Activated T-helper 17 cell treated with anti-CD3 and anti-CD28 coated beads, Interleukin-2, amount 50 U/mL, for 72 hours (primary cell): ENCODE measurements around the gene SH3RF3. TPM values are rescaled to one million over a fixed set of nuclear protein-coding genes. Genes with fewer than 3 reads are reported as not detected.

ENCODE experiments used
- ATAC-seq: fragments of 150-1000 bp; cut with Tn5 transposase; replicated peaks from 2 replicates; pipeline ENCODE4 v1.10.0; 2021; ENCODE audit warnings: mild to moderate bottlenecking, moderate library complexity
- H3K27ac Mint-ChIP-seq: one replicate; pipeline ENCODE4 v1.8.0; 2022; ENCODE audit warnings: mixed read lengths
- H3K27me3 Mint-ChIP-seq: one replicate; pipeline ENCODE4 v1.8.0; 2022; ENCODE audit warnings: mixed read lengths
- H3K36me3 Mint-ChIP-seq: one replicate; pipeline ENCODE4 v1.8.0; 2022; ENCODE audit warnings: low read depth, mild to moderate bottlenecking, mixed read lengths
- H3K4me1 Mint-ChIP-seq: one replicate; pipeline ENCODE4 v1.8.0; 2022; ENCODE audit warnings: mixed read lengths
- H3K4me3 Mint-ChIP-seq: one replicate; pipeline ENCODE4 v1.8.0; 2022; ENCODE audit warnings: mild to moderate bottlenecking, mixed read lengths
- H3K9me3 Mint-ChIP-seq: one replicate; pipeline ENCODE4 v1.8.0; 2022; ENCODE audit warnings: mixed read lengths
- total RNA-seq, 2 donors: library from RNA; stranded (reverse); gene quantifications; one replicate each; pipeline ENCODE4 v1.2.3, GENCODE V29; 2022

SH3RF3 gene
- total RNA-seq, 2 donors from 2014 or later = 0.05 TPM; not detected in 1

DNA sequence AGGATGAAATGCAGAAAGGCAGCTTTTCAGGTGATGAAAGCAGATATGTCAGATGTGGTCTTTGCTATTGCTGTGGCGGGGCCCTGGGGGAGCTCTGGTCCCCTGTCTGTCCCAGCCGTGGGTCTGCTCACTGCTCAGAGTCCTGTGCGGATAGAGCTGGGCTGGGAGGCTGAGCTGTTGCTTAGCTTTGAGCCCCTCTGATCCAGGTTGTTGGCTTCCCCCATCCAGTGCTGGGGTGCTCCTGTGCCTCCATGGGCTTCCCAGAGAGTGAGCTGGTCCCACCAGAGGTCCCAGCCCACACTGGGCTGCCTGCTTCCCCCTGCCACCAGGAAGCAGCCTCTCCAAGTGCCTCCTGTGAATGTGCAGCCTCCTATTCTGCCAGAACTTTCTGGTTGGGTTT, 55.4 kb downstream of the SH3RF3 start:
- no peaks in the 10 kb centered on the region for H3K4me1 Mint-ChIP-seq
- no peak overlapping the region for H3K4me3 Mint-ChIP-seq
- H3K36me3 Mint-ChIP-seq = no peaks in the 10 kb centered on the region
- H3K27ac Mint-ChIP-seq = no peak overlapping the region
- ATAC-seq = no peak
- H3K27me3 Mint-ChIP-seq = peaks cover 25% of the 10 kb centered on the region
- peaks cover 10% of the 10 kb centered on the region for H3K9me3 Mint-ChIP-seq

DNA sequence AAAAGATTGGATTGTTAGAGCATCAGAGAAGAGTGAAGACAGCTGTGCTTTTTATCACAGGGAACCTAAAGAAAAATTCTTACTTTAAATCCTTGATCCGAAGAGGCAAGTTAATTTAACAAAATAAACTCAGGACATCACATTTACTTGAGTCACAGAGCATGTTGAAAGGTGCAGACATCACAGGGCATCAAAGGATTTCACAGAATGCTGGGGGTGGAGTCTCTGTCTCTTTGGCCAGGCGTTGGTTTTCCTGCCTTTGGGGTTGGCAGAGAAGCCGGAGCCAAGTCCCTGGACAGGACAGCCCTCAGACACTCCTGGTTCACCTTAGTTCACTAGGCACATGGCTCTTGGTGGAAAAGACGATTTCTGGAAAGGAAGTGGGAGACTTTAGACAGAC, 56.3 kb downstream of the SH3RF3 start:
- H3K4me3 Mint-ChIP-seq = no peak overlapping the region
- no peaks in the 10 kb centered on the region for H3K36me3 Mint-ChIP-seq
- no peaks in the 10 kb centered on the region for H3K4me1 Mint-ChIP-seq
- peaks cover under 1% of the 10 kb centered on the region for H3K9me3 Mint-ChIP-seq
- H3K27me3 Mint-ChIP-seq = peaks cover 26% of the 10 kb centered on the region
- no peak overlapping the region for H3K27ac Mint-ChIP-seq
- ATAC-seq = no peak

DNA sequence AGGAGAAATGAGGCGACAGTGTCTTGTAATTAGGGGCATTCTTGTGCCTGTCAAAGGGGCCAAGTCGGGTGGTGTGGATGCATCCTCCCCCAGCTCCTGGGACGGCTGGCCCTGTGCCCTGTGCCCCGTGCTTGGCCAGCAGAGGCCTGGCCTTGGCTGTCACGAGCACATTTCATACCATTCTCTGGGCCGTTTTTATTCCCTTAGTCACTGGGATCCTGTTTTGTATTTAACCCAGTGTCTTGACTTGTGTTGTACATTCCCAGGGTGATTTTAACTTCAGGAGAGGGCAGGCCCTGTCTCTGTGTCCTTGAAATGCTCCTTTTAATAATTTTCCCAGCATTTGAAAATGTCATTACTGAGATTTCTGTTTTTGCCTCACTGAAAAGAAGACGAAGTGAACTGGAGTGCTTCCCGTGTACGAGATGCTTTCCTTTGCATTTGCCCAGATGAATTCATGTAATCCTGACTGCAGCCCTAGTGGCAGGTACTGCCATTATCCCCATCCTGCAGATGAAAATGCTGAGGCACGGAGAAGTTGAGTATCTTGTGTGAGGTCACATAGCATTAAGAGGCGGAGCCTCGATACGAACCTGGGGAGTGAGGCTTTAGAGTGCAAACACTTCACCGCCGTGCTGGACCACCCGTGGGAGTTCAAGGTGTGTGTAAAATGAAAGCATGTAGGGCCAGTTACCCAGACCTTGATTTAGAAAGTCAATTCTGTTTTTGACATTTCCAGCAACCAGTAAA, 57.0 kb downstream of the SH3RF3 start:
- Mint-ChIP-seq H3K27ac (no peak overlapping the region), H3K36me3 (no peaks in the 10 kb centered on the region), H3K27me3 (peaks cover 26% of the 10 kb centered on the region), H3K4me3 (no peak overlapping the region), H3K9me3 (no peaks in the 10 kb centered on the region), H3K4me1 (no peaks in the 10 kb centered on the region)
- ATAC-seq = no peak

DNA sequence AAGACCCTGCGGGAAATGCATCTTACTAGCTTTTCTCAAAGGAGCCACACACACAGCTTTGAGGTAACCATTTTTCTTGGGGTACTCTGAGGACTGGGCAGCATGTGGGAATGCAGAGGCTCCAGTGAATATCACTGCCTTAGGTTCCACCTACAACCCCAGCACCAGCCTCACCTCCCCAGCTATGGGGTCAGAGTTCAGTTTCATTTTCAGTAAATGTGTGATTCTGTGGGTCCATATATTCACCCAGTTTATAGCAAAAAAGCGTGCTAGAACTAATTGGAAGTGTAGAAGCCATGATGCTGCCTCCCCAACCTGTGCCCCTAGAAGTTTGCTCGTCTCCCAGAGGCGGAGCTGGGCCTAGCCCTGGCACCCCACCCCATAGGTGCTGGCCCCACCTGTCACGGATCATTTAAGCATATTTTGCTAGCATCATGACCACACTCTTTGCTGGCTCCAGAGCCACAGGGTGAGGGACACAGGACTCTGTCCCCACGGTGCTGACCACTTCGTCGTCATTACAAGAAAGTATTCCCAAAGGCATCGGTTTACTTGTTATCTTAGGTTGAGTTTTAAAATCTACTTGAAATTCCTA, 57.7 kb downstream of the SH3RF3 start:
- Mint-ChIP-seq H3K9me3 (no peaks in the 10 kb centered on the region), H3K27me3 (peaks cover 25% of the 10 kb centered on the region), H3K36me3 (no peaks in the 10 kb centered on the region), H3K4me3 (no peak overlapping the region), H3K4me1 (no peaks in the 10 kb centered on the region), H3K27ac (no peak overlapping the region)
- no peak for ATAC-seq

DNA sequence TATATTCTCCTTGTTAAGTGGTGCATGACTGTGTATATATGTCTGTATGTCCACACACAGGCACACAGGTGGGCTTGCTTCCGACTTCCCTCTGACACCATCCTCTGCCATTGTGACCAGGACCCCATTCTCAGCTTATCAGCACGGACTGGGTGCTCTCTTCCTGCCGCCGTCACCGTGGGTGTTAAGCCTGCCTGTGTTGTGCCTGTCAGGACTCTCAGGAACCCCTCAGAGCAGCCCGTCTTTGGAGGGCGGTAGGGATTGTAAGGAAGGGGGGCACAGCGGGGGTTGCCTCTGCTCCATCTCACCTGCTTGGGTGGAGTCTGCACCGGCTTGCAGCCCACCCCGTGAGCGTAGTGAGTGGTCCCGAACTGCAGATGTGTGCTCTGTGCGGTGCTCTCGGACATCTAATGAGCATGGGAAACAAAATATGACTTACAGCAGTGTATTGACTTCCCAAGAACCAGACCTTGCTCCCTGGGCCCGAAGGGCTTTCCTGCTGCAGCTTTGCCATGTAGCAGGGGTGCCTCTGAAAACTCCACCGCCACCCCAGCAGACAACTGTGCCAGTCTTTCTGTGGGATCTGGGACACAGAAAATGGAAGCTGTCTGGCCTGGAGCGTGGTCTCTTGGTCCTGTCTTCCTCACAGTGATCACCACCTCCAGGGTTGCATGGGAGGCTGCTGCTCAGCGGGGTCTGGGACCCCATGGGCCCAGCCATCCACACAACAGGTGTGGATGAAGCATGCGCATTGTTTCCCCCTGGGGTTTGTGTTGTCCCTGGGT, 58.9 kb downstream of the SH3RF3 start:
- Mint-ChIP-seq H3K36me3 (no peaks in the 10 kb centered on the region), H3K27me3 (peaks cover 17% of the 10 kb centered on the region), H3K4me3 (no peak overlapping the region), H3K9me3 (no peaks in the 10 kb centered on the region), H3K4me1 (no peaks in the 10 kb centered on the region), H3K27ac (no peak overlapping the region)
- ATAC-seq = no peak

- H3K27ac Mint-ChIP-seq = no peak overlapping the region
- no peak overlapping the region for H3K4me3 Mint-ChIP-seq
- ATAC-seq = no peak
- peaks cover 15% of the 10 kb centered on the region for H3K27me3 Mint-ChIP-seq
- H3K9me3 Mint-ChIP-seq = no peaks in the 10 kb centered on the region
- H3K4me1 Mint-ChIP-seq = no peaks in the 10 kb centered on the region
- no peaks in the 10 kb centered on the region for H3K36me3 Mint-ChIP-seq
These were observed 59.5 kb downstream of the SH3RF3 start for GRCh38 chr2:109188496-109188890.

DNA sequence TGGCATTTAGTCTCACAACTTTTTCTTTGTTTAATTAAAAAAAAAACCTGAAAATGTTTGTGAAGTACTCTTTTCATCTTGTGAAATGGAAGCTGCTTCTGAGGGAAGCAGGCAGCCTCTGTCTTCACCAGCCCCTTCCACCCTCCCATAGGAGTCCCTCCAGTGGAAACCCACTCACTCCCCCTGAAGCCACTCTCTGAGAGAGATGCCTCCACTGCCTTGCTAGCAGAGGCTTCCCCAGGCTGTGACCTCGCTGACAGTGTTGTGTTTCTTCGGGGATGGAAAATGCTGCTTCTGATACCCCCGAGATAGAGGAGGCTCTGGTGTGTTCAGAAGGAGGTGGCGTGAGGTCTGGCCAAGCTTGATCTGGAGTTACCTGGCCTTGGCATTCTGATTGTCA, 59.9 kb downstream of the SH3RF3 start:
- Mint-ChIP-seq H3K9me3 (no peaks in the 10 kb centered on the region), H3K4me1 (no peaks in the 10 kb centered on the region), H3K27me3 (peaks cover 17% of the 10 kb centered on the region), H3K27ac (no peak overlapping the region), H3K4me3 (no peak overlapping the region), H3K36me3 (no peaks in the 10 kb centered on the region)
- no peak for ATAC-seq

- Mint-ChIP-seq H3K27me3 (peaks cover 17% of the 10 kb centered on the region), H3K9me3 (no peaks in the 10 kb centered on the region), H3K36me3 (no peaks in the 10 kb centered on the region), H3K4me3 (no peak overlapping the region), H3K4me1 (no peaks in the 10 kb centered on the region), H3K27ac (no peak overlapping the region)
- ATAC-seq = no peak
These were observed 60.7 kb downstream of the SH3RF3 start for GRCh38 chr2:109189751-109190150.

- H3K27me3 Mint-ChIP-seq = peaks cover 21% of the 10 kb centered on the region
- ATAC-seq = no peak
These were observed 65.0 kb downstream of the SH3RF3 start for GRCh38 chr2:109193807-109194619.

GRCh38 chr2:109194620-109194937, 65.6 kb downstream of the SH3RF3 start:
- no peak overlapping the region for H3K4me3 Mint-ChIP-seq
- H3K4me1 Mint-ChIP-seq = no peaks in the 10 kb centered on the region
- H3K9me3 Mint-ChIP-seq = no peaks in the 10 kb centered on the region
- no peak overlapping the region for H3K27ac Mint-ChIP-seq
- no peaks in the 10 kb centered on the region for H3K36me3 Mint-ChIP-seq
- H3K27me3 Mint-ChIP-seq = peaks cover 21% of the 10 kb centered on the region
- ATAC-seq = no peak

More at GRCh38 chr2:109193807-109194619, 65.0 kb downstream of the SH3RF3 start:
- Mint-ChIP-seq H3K9me3 (no peaks in the 10 kb centered on the region), H3K4me3 (no peak overlapping the region), H3K36me3 (no peaks in the 10 kb centered on the region), H3K27ac (no peak overlapping the region), H3K4me1 (no peaks in the 10 kb centered on the region)

GRCh38 chr2:109195193-109196045, 66.4 kb downstream of the SH3RF3 start:
- no peak overlapping the region for H3K4me3 Mint-ChIP-seq
- no peaks in the 10 kb centered on the region for H3K36me3 Mint-ChIP-seq
- no peak for ATAC-seq
- no peaks in the 10 kb centered on the region for H3K9me3 Mint-ChIP-seq
- H3K4me1 Mint-ChIP-seq = no peaks in the 10 kb centered on the region
- peaks cover 16% of the 10 kb centered on the region for H3K27me3 Mint-ChIP-seq
- no peak overlapping the region for H3K27ac Mint-ChIP-seq

GRCh38 chr2:109196081-109196875, 67.3 kb downstream of the SH3RF3 start:
- Mint-ChIP-seq H3K4me3 (no peak overlapping the region), H3K27ac (no peak overlapping the region), H3K4me1 (no peaks in the 10 kb centered on the region), H3K36me3 (no peaks in the 10 kb centered on the region), H3K9me3 (no peaks in the 10 kb centered on the region), H3K27me3 (peaks cover 9% of the 10 kb centered on the region)
- ATAC-seq = no peak
